Ishikawa (cell line): Measurements from ENCODE around the gene GINS2.

ENCODE experiments used
- CEBPB ChIP-seq: IDR thresholded peaks from 2 replicates; pipeline ENCODE4 v1.6.1; 2012
- CREB1 ChIP-seq: IDR thresholded peaks from 2 replicates; pipeline ENCODE4 v1.6.1; 2012; ENCODE audit warnings: low read depth
- EGR1 ChIP-seq: IDR thresholded peaks from 2 replicates; pipeline ENCODE4 v1.6.1; 2012
- EP300 ChIP-seq: IDR thresholded peaks from 2 replicates; pipeline ENCODE4 v1.6.1; 2012; ENCODE audit warnings: borderline replicate concordance
- FOXM1 ChIP-seq: IDR thresholded peaks from 2 replicates; pipeline ENCODE4 v1.6.1; 2012; ENCODE audit warnings: low read depth, borderline replicate concordance
- MAX ChIP-seq: IDR thresholded peaks from 2 replicates; pipeline ENCODE4 v1.6.1; 2012
- NFIC ChIP-seq: IDR thresholded peaks from 2 replicates; pipeline ENCODE4 v1.6.1; 2012
- RAD21 ChIP-seq: IDR thresholded peaks from 2 replicates; pipeline ENCODE4 v1.6.1; 2012; ENCODE audit warnings: low read depth
- REST ChIP-seq: IDR thresholded peaks from 2 replicates; pipeline ENCODE4 v1.6.1; 2012; ENCODE audit warnings: low read depth, mild to moderate bottlenecking
- TAF1 ChIP-seq: IDR thresholded peaks from 2 replicates; pipeline ENCODE4 v1.6.1; 2012; ENCODE audit warnings: low read depth, mild to moderate bottlenecking
- TCF12 ChIP-seq: IDR thresholded peaks from 2 replicates; pipeline ENCODE4 v1.6.1; 2012; ENCODE audit warnings: low read depth
- TEAD4 ChIP-seq: IDR thresholded peaks from 2 replicates; pipeline ENCODE4 v1.6.1; 2012
- USF1 ChIP-seq: IDR thresholded peaks from 2 replicates; pipeline ENCODE4 v1.6.1; 2012
- YY1 ChIP-seq: IDR thresholded peaks from 2 replicates; pipeline ENCODE4 v1.6.1; 2012; ENCODE audit warnings: low read depth
- ZBTB7A ChIP-seq: IDR thresholded peaks from 2 replicates; pipeline ENCODE4 v1.6.1; 2012; ENCODE audit warnings: low read depth

GINS2 gene

GRCh38 chr16:85722128-85722893 lies 33.6 kb upstream of the GINS2 start:
- no peak for TF ChIP-seq RAD21
- no peak for TF ChIP-seq EP300
- TF ChIP-seq USF1, result no peak
- no peak for TF ChIP-seq TEAD4
- TF ChIP-seq NFIC, result no peak
- no peak for TF ChIP-seq CEBPB
- no peak for TF ChIP-seq ZBTB7A
- no peak for TF ChIP-seq REST
- TF ChIP-seq CREB1, result no peak
- no peak for TF ChIP-seq EGR1
- no peak for TF ChIP-seq TAF1
- no peak for TF ChIP-seq MAX
- no peak for TF ChIP-seq FOXM1
- TF ChIP-seq TCF12, result no peak

GRCh38 chr16:85720302-85720637 lies 31.5 kb upstream of the GINS2 start:
- TF ChIP-seq EP300 (no peak), TEAD4 (peak; percentile 10; the same call in 1 of the 2 replicates)

GRCh38 chr16:85719605-85720301 lies 31.0 kb upstream of the GINS2 start:
- TF ChIP-seq CEBPB, result no peak
- TF ChIP-seq TAF1, result no peak
- no peak for TF ChIP-seq CREB1
- no peak for TF ChIP-seq EP300
- TF ChIP-seq ZBTB7A, result no peak
- no peak for TF ChIP-seq TEAD4
- TF ChIP-seq MAX, result no peak
- TF ChIP-seq REST, result no peak
- TF ChIP-seq YY1, result no peak
- no peak for TF ChIP-seq NFIC

- no peak for TF ChIP-seq REST
- no peak for TF ChIP-seq TEAD4
- no peak for TF ChIP-seq CREB1
- TF ChIP-seq RAD21, result no peak
- no peak for TF ChIP-seq EP300
- TF ChIP-seq EGR1, result no peak
Observed at GRCh38 chr16:85718682-85719081, 29.9 kb upstream of the GINS2 start.

GRCh38 chr16:85718153-85718477 lies 29.4 kb upstream of the GINS2 start:
- no peak for TF ChIP-seq TEAD4
- no peak for TF ChIP-seq USF1
- no peak for TF ChIP-seq RAD21
- TF ChIP-seq CEBPB, result no peak
- no peak for TF ChIP-seq EP300
- TF ChIP-seq FOXM1, result no peak
- TF ChIP-seq CREB1, result no peak
